ENCODE data around the gene NR5A2.

Gene NR5A2

DNA sequence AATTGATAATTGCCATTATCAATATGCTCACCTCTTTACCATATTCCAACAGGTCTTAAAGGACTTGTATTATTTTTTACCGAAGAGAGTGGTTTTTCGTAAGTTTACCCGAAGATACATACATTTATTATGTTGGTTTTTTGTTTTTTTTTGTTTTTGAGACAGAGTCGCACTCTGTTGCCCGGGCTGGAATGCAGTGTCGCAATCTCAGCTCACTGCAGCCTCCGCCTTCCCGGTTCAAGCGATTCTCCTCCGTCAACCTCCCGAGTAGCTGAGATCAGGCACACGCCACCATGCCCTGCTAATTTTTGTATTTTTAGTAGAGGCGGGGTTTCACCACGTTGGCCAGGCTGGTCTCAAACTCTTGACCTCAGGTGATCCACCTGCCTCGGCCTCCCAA lies 30.8 kb downstream of the NR5A2 start:
- no peaks in the 10 kb centered on the region for H3K36me3 Mint-ChIP-seq (ENCODE audit: low read depth)
- no peak overlapping the region for H3K27ac Mint-ChIP-seq
- no peaks in the 10 kb centered on the region for H3K9me3 Mint-ChIP-seq
- peaks cover 15% of the 10 kb centered on the region for H3K27me3 Mint-ChIP-seq
- intact Hi-C loops (cut with micrococcal nuclease) = no loop called here
- no peaks in the 10 kb centered on the region for H3K4me1 Mint-ChIP-seq (ENCODE audit: low read depth)
- no peak overlapping the region for H3K4me3 Mint-ChIP-seq

DNA sequence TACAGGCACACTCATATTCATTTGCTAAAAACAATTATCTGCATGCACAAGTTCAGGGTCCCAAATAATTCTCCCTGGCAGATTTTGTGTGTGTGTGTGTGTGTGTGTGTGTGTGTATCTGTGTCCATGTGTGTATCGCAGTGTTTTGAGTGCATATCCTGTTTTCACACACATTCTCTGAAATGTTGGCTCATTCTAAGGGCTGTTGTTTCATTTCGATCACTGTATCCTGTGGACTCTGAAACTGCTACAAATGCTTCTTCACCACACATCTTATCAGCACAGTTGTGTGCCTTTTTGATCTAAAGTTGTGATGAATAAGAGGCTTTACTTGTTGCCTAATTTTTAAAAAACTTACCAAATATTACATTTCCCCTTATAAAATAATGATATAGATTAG lies 34.6 kb downstream of the NR5A2 start:
- H3K27me3 Mint-ChIP-seq = peaks cover 3% of the 10 kb centered on the region
- no peak overlapping the region for H3K4me3 Mint-ChIP-seq
- intact Hi-C loops (cut with micrococcal nuclease) = no loop called here
- no peaks in the 10 kb centered on the region for H3K9me3 Mint-ChIP-seq
- no peak overlapping the region for H3K27ac Mint-ChIP-seq
- no peaks in the 10 kb centered on the region for H3K4me1 Mint-ChIP-seq (ENCODE audit: low read depth)
- no peaks in the 10 kb centered on the region for H3K36me3 Mint-ChIP-seq (ENCODE audit: low read depth)

DNA sequence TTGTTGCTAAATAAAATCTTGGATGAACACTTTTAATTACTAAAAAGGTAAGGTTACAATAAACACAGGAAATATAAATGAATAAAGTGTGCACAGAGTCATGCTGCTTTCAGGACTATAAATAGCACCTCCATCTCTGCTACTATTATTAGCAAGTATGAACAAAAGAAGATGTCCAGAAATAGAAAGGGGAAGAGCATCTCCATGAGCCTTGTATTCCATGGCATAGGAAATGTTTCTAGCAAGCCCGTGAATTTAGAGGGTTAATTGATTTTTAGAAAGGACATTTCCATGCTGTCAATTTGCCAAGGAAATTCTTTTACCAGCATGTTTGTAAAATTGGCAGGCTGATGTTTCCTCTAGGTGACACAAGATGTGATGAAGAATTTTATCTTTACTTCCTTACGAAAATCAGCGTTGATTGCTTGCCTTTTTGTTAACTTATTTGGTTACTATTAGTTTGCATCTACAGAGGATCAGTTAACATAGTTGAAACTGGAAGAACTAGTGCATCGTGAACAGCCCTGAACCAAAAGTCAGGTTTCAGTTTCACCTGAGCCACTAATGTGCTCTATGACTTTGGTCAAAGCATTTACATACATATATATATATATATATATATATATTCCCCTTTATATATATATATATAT lies 45.3 kb downstream of the NR5A2 start:
- H3K27ac Mint-ChIP-seq = no peak overlapping the region

GRCh38 chr1:200073286-200073637 lies 45.8 kb downstream of the NR5A2 start:
- Mint-ChIP-seq H3K27me3 (peaks cover 8% of the 10 kb centered on the region), H3K4me3 (no peak overlapping the region), H3K9me3 (no peaks in the 10 kb centered on the region), H3K4me1 (ENCODE audit: low read depth) (no peaks in the 10 kb centered on the region), H3K36me3 (ENCODE audit: low read depth) (no peaks in the 10 kb centered on the region), H3K27ac (no peak overlapping the region)
- intact Hi-C loops (cut with micrococcal nuclease) = no loop called here

More for the DNA sequence above, 45.3 kb downstream of the NR5A2 start:
- Mint-ChIP-seq H3K36me3 (ENCODE audit: low read depth) (no peaks in the 10 kb centered on the region), H3K27me3 (peaks cover 8% of the 10 kb centered on the region), H3K9me3 (no peaks in the 10 kb centered on the region), H3K4me3 (no peak overlapping the region), H3K4me1 (ENCODE audit: low read depth) (no peaks in the 10 kb centered on the region)
- intact Hi-C loops (cut with micrococcal nuclease) = no loop called here

DNA sequence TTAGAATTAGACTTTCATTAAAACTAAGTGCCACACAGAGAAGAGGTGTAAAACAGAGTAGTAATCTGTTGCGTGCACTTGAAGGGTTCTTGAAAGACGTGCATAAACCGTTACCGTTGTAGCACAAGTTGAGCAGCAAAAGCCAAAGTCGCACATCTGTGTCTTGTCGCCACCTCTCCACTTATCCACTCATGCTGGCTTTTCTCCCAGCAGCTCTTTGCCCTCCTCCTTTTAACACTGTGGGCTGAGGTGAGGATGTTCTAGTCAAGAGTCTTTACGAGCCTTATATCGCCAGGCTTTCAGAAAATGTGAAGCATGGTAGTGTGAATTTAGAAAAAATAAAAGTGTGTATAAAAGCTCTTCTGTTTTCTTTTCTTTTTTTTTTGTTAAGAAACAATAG lies 48.0 kb downstream of the NR5A2 start:
- Mint-ChIP-seq H3K4me3 (no peak overlapping the region), H3K4me1 (ENCODE audit: low read depth) (no peaks in the 10 kb centered on the region), H3K27me3 (peaks cover 9% of the 10 kb centered on the region), H3K9me3 (no peaks in the 10 kb centered on the region), H3K27ac (no peak overlapping the region), H3K36me3 (ENCODE audit: low read depth) (no peaks in the 10 kb centered on the region)
- intact Hi-C loops (cut with micrococcal nuclease) = no loop called here

GRCh38 chr1:200075938-200076546 lies 48.5 kb downstream of the NR5A2 start:
- peaks cover 11% of the 10 kb centered on the region for H3K27me3 Mint-ChIP-seq
- H3K9me3 Mint-ChIP-seq = no peaks in the 10 kb centered on the region
- H3K4me1 Mint-ChIP-seq (ENCODE audit: low read depth) = no peaks in the 10 kb centered on the region
- H3K4me3 Mint-ChIP-seq = no peak overlapping the region
- intact Hi-C loops (cut with micrococcal nuclease) = no loop called here
- no peak overlapping the region for H3K27ac Mint-ChIP-seq
- H3K36me3 Mint-ChIP-seq (ENCODE audit: low read depth) = no peaks in the 10 kb centered on the region

DNA sequence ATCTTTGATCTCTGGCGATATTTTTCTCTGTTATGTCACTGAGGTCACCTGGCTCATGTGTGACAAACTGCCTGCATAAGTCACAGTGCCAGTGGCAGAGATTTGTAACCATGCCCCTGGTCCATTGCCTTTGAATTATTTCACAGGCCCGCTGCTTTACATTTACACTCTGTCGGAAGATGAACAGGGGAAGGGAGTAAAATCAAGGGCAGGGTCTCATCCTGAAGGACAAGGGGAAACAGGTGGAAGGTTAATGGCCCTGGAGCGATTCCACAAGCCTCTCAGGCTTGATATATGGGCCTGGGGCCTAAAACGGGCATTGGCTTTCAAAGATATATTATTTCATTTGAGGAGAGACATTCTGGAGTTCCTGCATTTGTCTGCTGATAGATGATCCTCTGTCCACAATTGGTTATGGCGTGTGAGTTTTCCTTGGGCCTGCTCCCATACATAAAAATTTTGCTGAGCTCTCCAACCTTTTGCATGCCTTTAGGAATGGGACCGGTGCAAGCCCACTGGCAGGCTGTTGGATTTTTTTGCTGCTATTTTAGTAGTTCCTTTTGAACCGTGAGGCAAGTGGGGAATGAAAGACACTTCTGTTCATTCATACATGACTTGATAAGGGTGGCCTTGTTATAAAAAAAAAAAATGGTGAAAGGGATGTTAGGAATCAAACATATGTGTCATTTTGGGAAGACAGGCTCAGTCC lies 51.9 kb downstream of the NR5A2 start:
- peaks cover 13% of the 10 kb centered on the region for H3K27me3 Mint-ChIP-seq
- no peaks in the 10 kb centered on the region for H3K4me1 Mint-ChIP-seq (ENCODE audit: low read depth)
- no peak overlapping the region for H3K27ac Mint-ChIP-seq
- H3K4me3 Mint-ChIP-seq = no peak overlapping the region
- no peaks in the 10 kb centered on the region for H3K36me3 Mint-ChIP-seq (ENCODE audit: low read depth)
- H3K9me3 Mint-ChIP-seq = no peaks in the 10 kb centered on the region
- intact Hi-C loops (cut with micrococcal nuclease) = no loop called here

DNA sequence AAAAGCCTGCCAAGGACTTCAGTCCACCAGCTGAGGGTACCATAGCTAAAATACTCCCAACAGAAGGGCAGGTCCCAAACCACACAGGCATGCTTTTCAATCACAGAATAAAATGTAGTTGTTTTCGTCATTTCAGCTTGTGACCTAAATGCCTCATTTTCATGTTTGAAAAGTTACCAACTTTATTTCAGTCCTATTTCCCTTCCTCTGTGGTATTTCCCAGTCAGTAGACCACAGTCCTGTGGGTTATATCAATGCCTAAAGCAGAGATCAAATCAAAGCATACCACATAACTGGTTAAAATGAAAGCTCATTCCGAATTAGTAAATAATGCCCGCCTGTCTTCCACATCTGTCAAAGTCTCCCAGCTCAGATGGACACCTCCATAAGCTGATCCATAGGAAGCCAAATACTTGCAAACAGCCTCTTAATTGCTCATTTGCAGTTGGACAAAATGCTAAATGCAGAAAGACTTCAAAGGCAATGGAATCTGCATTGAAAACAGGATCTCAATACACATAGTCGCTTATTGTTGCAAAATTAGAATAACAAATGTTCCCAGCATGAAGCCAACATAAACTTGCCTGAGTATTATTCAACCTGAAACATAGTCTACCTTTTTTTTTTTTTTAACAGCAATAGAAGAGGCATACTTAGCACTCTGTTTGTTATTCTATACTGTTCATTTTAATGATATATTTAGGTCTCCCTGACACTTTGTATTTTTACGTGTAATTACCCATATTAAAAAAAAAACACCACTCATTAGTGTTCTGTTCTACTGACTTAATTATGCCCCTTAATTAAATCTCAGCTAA lies 53.9 kb downstream of the NR5A2 start:
- H3K4me3 Mint-ChIP-seq = no peak overlapping the region
- intact Hi-C loops (cut with micrococcal nuclease) = no loop called here
- H3K27ac Mint-ChIP-seq = no peak overlapping the region
- no peaks in the 10 kb centered on the region for H3K4me1 Mint-ChIP-seq (ENCODE audit: low read depth)
- no peaks in the 10 kb centered on the region for H3K36me3 Mint-ChIP-seq (ENCODE audit: low read depth)
- peaks cover 5% of the 10 kb centered on the region for H3K27me3 Mint-ChIP-seq
- H3K9me3 Mint-ChIP-seq = no peaks in the 10 kb centered on the region

- Mint-ChIP-seq H3K4me1 (ENCODE audit: low read depth) (no peaks in the 10 kb centered on the region), H3K4me3 (no peak overlapping the region), H3K27me3 (peaks cover 5% of the 10 kb centered on the region), H3K9me3 (no peaks in the 10 kb centered on the region), H3K27ac (no peak overlapping the region), H3K36me3 (ENCODE audit: low read depth) (no peaks in the 10 kb centered on the region)
- intact Hi-C loops (cut with micrococcal nuclease) = no loop called here
Observed at GRCh38 chr1:200081969-200082245, 54.4 kb downstream of the NR5A2 start.

- Mint-ChIP-seq H3K4me1 (ENCODE audit: low read depth) (no peaks in the 10 kb centered on the region), H3K36me3 (ENCODE audit: low read depth) (no peaks in the 10 kb centered on the region), H3K4me3 (no peak overlapping the region), H3K27me3 (peaks cover 5% of the 10 kb centered on the region), H3K9me3 (no peaks in the 10 kb centered on the region), H3K27ac (no peak overlapping the region)
- intact Hi-C loops (cut with micrococcal nuclease) = no loop called here
Observed at GRCh38 chr1:200082329-200082728, 54.8 kb downstream of the NR5A2 start.

GRCh38 chr1:200090252-200091159 lies 63.0 kb downstream of the NR5A2 start:
- Mint-ChIP-seq H3K27me3 (no peaks in the 10 kb centered on the region), H3K4me1 (ENCODE audit: low read depth) (no peaks in the 10 kb centered on the region), H3K4me3 (no peak overlapping the region), H3K36me3 (ENCODE audit: low read depth) (no peaks in the 10 kb centered on the region), H3K27ac (no peak overlapping the region), H3K9me3 (no peaks in the 10 kb centered on the region)
- intact Hi-C loops (cut with micrococcal nuclease) = no loop called here

DNA sequence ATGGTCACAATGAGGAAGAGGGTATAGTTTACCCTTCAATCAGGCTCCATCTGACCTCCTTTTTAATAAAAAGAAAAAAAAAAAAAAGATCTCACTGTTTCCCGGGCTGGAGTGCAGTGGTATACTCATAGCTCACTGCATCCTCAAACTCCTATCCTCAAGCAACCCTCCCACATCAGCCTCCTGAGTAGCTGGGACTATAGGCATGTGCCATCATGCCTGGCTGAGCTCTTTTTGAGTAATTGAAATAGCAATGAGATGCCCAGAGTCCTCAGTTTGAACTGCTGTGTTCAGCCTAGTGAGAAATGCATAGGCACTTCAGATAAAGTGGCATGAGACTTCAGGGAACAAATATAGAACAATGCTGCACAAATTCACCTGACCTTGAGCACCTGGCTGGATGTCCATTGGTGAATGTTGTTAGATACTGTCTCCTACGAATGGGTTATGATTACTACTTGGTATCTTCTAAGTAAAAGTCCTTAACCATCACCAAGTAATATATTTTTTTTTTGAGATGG lies 67.6 kb downstream of the NR5A2 start:
- Mint-ChIP-seq H3K4me3 (no peak overlapping the region), H3K9me3 (no peaks in the 10 kb centered on the region), H3K27ac (no peak overlapping the region), H3K27me3 (no peaks in the 10 kb centered on the region), H3K4me1 (ENCODE audit: low read depth) (no peaks in the 10 kb centered on the region), H3K36me3 (ENCODE audit: low read depth) (no peaks in the 10 kb centered on the region)
- intact Hi-C loops (cut with micrococcal nuclease) = no loop called here

DNA sequence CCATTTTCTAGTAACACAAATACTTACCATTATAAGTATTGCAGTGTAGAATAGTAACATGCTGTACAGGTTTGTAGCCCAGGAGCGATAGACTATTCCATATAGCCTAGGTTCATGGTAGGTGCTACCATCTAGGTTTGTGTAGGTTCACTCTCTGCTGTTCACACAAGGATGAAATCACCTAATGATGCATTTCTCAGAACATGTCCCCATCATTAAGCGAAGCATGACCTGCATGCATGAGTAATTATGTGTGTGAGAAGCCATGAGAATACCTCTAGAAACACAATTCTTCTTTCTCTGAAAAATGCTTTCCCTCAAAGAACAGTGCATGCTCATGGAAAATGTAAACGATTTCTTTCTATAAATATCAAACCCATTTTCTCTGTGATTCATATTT lies 69.3 kb downstream of the NR5A2 start:
- Mint-ChIP-seq H3K4me1 (ENCODE audit: low read depth) (no peaks in the 10 kb centered on the region), H3K36me3 (ENCODE audit: low read depth) (no peaks in the 10 kb centered on the region), H3K27ac (no peak overlapping the region), H3K27me3 (no peaks in the 10 kb centered on the region), H3K9me3 (no peaks in the 10 kb centered on the region), H3K4me3 (no peak overlapping the region)
- intact Hi-C loops (cut with micrococcal nuclease) = no loop called here

All from dendritic cell treated with granulocyte-macrophage colony-stimulating factor and Interleukin-4, amounts not matched to agents 40 ng/mL and 50 ng/mL, for 4 days (primary cell).